Middle frontal gyrus (tissue), 1 donor: Measurements from ENCODE around the gene SALL4.
"Not testable (repeated sequence)": the region's sequence is repeated elsewhere in the genome, so short reads cannot be mapped to it uniquely, and the experiment has no call there.

Experiments
- DNase-seq: peaks from one replicate; pipeline ENCODE4 v3.0.0-alpha.2; 2015; ENCODE audit warnings: low spot score; ENCODE audit errors: extremely low spot score

SALL4 gene

DNA sequence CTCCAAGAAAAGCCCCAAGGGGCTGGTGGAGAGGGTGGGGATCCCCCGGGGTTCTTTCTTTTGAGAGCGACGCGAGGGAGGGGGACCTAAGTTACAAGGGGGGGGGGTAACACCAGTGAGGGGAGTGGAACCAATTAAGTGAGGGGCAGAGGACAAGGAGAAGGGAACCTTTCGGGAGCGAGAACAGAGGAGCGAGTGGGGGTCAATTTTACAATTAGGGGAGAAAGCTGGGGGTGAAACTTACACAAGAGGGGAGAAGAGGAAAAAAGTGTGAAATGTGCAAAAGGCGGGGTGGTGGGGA is 548 bp downstream of the SALL4 start:
- no peak for DNase-seq

GRCh38 chr20:51801122-51801822 is 1.0 kb downstream of the SALL4 start:
- DNase-seq, result no peak

DNA sequence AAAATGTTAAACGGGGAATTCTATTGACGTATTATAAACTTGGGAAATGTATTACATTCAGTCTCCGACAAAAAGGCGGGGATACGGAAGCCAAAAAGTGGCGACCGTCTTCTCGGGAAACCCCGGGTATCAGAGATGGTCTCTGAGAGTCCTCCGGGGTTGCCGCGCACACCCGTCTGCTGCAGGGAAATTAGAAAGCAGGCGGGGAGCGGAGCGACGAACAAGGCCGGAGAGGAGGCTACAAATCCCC is 1.5 kb downstream of the SALL4 start:
- no peak for DNase-seq

DNA sequence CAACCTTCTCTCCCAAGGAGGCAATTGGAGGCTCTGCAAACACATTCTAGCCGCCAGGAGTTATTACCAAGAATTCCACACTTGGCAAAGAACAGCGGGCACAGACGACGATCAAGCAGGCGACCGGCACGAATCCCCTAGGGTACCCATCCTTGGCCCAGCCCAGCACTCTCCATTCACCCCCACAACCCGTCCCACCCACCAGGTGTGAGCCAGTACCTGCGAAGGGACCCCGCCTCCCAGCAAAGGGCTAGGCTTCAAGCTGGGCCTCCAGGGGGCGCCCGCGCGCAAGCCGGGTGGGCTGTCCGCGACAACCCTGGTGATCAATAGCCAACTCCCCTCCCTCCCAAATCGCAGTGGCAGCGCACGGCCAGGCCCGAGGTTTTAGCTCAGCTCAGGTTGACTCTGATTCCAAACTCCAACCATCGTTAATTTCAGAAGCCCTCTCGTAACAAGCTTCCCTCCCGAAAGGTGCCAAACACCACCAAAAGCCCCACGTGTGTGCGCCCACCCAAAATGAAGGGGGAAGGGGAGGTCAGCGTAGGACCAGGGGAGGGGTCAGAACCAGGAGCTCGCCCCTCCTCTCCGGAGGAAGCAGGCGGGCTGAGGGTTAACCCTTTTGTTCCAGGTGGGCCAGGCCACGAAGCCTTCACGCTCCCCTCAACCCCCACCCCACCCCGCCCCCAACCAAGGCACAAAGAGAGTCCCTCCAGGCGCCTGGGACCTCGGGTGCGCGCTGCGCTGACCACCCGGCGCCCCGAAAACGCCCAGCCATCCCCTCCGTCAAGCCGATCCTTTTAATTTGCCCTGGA is 2.1 kb downstream of the SALL4 start:
- no peak for DNase-seq

GRCh38 chr20:51799401-51799860 is 2.9 kb downstream of the SALL4 start:
- no peak for DNase-seq

DNA sequence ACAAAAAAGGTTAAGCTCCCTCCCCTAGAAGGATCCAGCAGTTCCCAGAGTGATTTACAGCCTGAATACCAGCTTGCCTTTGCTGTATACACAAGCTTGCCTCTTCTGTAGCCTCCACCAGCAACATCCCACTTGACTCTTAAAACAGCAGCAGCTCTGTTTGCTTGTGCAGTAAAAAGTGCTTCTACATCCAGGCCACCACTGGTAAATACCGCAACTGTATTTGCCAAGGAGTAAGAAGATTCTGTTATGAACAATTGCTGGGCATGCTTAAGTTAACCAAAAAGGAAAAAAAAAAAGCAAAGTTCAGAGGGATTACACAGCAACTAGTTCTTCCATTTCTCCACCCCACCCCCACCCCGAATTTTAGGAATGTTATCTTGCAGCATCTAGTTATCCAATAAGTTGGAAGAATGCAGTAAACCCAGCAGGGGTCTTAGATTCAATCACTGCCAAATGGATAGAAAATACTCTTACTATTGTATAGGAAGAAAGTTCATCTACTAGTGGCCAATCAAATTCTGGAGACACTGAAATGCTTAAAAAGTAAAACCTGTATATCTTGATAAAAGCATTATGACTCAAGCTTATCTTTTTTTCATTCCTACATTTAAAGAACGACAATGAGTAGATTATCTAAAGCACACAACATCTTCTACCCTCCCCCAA is 4.8 kb downstream of the SALL4 start:
- DNase-seq, result no peak

GRCh38 chr20:51796340-51796739 is 6.0 kb downstream of the SALL4 start:
- DNase-seq, result no peak

DNA sequence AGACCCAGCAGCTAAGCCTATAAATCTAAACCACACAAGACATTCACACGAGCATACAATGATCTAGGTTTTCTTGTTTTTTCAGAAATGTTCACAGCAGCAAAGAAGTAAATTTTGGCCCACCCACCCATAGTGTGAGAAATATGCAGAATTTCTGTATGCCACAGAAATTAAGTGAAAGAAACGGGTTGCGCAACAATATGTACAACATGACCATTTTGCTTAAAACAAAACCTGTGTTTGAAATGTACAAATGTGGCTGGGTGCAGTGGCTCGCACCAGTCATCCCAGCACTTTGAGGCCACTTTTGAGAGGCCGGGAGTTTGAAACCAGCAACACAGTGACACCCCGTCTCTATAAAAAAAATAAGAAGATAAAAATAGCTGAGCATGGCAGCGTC is 9.4 kb downstream of the SALL4 start:
- DNase-seq, result no peak

- DNase-seq, result no peak
Observed at GRCh38 chr20:51791626-51792025, 10.7 kb downstream of the SALL4 start.

DNA sequence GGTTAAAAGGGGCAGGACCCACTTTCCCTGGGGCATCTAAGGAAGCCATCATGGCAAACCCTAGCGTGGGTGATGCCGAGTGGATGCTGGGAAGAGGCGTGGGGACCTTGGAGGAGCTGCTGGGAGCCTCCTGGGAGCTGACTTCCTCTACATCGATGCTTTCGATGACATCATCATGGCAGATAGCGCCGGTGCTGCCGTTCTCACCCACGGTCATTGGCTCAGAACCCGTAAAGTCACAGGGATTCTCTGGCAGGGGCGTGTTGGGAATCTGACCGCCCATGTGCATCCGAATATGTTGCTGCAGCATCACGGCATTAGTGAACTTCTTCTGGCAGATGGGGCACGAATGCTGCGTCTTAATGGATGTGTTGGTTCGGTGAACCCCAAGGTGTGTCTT is 12.1 kb downstream of the SALL4 start:
- DNase-seq, result no peak

DNA sequence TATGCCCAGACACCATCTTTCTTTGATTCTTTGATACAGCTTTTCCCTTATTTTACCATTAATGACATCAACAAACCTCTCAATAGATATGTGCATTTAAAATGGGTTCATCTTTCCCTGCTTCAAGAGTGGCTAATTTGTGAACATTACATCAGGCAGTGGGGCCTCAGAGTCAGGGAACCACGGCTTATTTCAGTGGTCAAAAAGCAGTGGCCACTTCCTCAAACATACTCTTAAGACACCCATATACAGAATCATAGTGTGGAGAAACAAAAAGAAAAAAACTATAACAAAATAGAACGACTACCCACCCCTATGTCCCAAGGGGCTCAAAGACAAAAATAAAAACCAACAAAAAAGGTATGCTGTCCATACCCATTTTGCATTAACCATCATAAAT is 12.9 kb downstream of the SALL4 start:
- DNase-seq, result no peak

GRCh38 chr20:51788822-51789221 is 13.5 kb downstream of the SALL4 start:
- DNase-seq, result no peak

DNA sequence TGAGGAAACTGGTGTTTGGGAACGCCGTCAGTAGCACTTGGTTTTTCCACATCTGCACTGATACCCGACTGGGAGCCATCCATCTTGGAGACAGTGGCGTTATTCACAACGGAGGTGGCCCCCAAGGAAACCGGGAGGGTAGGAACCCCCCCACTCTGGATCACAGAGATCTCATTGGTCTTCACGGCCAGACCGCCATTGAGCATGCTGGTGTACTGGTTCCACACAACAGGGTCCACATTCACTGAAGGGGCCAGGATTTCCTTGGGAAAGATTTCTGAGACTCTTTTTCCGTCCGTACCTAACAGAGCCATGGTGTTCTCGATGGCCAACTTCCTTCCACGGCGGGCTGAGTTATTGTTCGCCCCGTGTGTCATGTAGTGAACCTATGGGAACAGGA is 18.0 kb downstream of the SALL4 start:
- DNase-seq, result no peak

DNA sequence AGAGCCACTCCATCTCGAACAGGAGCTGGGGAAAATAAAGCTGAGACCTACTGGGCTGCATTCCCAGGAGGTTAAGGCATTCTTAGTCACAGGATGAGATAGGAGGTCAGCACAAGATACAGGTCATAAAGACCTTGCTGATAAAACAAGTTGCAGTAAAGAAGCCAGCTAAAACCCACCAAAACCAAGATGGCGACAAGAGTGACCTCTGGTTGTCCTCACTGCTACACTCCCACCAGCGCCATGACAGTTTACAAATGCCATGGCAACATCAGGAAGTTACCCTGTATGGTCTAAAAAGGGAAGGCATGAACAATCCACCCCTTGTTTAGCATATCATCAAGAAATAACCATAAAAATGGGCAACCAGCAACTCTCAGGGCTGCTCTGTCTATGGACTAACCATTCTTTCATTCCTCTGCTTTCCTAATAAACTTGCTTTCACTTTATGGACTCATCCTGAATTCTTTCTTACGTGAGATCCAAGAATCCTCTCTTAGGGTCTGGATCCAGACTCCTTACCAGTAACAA is 24.0 kb downstream of the SALL4 start:
- not testable (repeated sequence) for DNase-seq

DNA sequence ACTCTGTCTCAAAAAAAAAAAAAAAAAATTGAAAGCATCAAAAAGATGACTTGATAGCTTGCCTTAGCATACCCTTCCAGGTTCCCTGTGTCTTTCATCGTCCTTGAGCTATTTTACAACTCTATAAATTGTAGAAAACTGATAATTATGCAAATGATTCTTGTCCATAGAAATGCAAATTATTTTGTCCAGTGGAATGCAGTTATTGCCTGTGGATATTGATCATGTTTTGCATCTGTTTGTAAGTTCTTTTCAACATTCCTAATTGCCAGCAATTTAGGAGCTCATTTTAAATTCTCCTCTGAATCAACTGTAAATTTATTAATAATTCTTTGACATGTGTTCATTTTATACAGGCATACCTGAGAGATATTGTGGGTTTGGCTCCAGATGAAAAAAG is 27.1 kb downstream of the SALL4 start:
- DNase-seq, result no peak

DNA sequence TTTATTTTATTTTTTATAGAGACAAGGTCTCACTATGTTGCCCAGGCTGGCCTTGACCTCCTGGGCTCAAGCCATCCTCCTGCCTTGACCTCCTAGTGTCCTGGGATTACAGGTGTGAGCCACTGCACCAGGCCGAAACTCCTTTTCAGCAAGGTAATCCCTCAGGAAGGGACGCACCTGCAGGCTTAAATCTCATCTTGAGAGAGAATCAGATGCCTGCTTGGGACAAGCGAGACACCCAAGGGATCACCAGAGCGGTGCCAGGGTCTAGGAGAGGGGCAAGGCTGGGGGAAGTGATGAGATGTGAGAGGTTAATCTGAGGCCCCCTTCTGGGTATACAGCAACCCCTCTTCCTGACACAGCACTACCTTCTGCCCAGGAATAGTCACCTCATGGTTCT is 30.1 kb downstream of the SALL4 start:
- no peak for DNase-seq

DNA sequence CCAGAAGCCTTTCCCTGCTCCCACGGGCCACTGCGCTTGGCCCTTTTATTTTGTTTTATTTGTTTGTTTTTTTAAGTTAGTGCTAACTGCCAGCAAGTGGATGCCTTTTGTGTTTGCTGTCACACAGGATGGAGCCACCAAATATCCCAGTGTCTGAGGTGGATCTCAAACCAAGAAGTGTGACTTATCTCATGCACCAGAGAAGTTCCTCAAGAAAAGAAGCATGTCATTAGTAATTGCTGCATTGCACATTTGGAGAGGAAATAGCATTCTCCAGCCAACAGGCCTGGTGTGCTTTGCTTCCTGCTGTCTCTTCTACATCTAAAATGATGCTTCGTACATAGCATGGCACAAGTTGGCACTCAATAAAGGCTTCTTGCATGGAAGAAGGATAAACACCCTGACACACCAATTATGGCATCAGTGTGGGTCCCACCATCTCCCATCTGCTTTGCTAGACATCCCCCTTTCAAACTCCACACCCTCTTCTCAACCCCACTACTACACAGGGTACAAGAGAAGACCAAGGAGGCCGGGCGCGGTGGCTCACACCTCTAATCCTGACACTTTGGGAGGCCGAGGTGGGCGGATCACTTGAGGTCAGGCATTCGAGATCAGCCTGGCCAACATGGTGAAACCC is 32.2 kb downstream of the SALL4 start:
- DNase-seq, result no peak

DNA sequence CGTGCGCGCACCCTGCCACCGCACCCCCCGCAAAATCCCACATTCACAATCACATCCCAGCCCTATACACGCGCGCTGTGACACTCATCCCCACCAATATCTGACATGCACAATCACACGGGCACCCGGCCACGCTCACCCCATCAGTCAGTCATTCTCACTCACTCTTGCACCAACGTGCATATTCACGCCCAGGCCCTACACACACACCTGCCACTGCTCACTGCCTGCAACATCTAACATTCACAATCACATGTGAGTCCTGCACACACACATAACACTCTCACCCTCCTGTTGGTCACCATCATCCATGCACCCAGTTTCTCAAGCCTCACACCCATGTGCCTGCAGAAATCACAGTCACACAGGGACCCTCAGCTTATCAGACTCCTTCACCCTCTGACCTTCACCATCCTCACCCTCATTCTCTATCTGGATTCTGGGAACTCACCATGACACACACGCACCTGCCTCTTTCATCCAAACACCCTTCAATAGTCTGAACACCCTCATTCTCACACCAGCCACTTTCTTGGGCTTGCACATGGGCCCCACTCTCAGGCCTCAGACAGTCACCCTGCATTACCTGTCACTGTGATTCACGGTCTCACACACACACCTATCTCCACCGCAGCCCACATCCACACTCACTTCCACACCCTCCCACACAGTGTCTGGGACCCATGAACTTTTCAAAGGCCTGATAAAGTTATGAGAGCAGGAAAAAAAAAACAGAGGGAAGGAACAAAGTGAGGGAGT is 33.4 kb downstream of the SALL4 start:
- DNase-seq, result no peak

GRCh38 chr20:51767867-51768758 is 34.2 kb downstream of the SALL4 start, which contains the start of gene ATP9A:
TSS of gene ATP9A (minus strand) at chr20:51768390. CDS start at chr20:51768369, 21 bp downstream.
- no peak for DNase-seq
